Lower leg skin (tissue), 4 donors: ENCODE results near the gene UBAP1L. TPM values are rescaled to one million over a fixed set of nuclear protein-coding genes. Genes with fewer than 3 reads are reported as not detected.
A peak's percentile ranks its signal among the peaks of the same experiment; 100 is the strongest.

Experiments
- DNase-seq, 2 donors: peaks; one replicate each; pipeline ENCODE4 v3.0.0-alpha.2; 2019; ENCODE audit warnings: low spot score in 2 of 2
- H3K4me3 ChIP-seq: fragments of 200-600 bp; sonication (generic); 2 replicates; pipeline ENCODE4 v1.5.1; 2017; ENCODE audit warnings: mild to moderate bottlenecking, low read depth; ENCODE audit not compliant: poor library complexity, severe bottlenecking
- CTCF ChIP-seq, 3 donors: fragments of 450-650 bp; IDR thresholded peaks; one replicate each; pipeline ENCODE4 v1.5.1; 2016; ENCODE audit warnings: antibody characterized with exemption in 3 of 3, mild to moderate bottlenecking in 3 of 3, moderate library complexity in 2 of 3
- POLR2A ChIP-seq, 2 donors: fragments of 450-650 bp; IDR thresholded peaks; one replicate each; pipeline ENCODE4 v1.6.1; 2016 to 2017; ENCODE audit warnings: antibody characterized with exemption in 2 of 2, mild to moderate bottlenecking in 1 of 2, moderate library complexity in 1 of 2
- WGBS, 2 donors: methylation state at CpG; one replicate each; pipeline ENCODE4 v1.1.5; 2018; 5-methylcytosine and 5-hydroxymethylcytosine counted together
- intact Hi-C: fragments of 100-400 bp; cut with DNase I; formaldehyde crosslinking; loops from one replicate; pipeline ENCODE4 v1.15.0; 2023; ENCODE audit warnings: low total_unique reads
- total RNA-seq, 4 donors: library from RNA; depleted of rRNA; stranded (reverse); fragments of >200 nt; gene quantifications; one replicate each; pipeline ENCODE4 v1.1.0, GENCODE V29; 2016

Gene UBAP1L
- total RNA-seq, 4 donors from 2014 or later, result 1.7 to 3.3 (median 3.0) TPM

DNA sequence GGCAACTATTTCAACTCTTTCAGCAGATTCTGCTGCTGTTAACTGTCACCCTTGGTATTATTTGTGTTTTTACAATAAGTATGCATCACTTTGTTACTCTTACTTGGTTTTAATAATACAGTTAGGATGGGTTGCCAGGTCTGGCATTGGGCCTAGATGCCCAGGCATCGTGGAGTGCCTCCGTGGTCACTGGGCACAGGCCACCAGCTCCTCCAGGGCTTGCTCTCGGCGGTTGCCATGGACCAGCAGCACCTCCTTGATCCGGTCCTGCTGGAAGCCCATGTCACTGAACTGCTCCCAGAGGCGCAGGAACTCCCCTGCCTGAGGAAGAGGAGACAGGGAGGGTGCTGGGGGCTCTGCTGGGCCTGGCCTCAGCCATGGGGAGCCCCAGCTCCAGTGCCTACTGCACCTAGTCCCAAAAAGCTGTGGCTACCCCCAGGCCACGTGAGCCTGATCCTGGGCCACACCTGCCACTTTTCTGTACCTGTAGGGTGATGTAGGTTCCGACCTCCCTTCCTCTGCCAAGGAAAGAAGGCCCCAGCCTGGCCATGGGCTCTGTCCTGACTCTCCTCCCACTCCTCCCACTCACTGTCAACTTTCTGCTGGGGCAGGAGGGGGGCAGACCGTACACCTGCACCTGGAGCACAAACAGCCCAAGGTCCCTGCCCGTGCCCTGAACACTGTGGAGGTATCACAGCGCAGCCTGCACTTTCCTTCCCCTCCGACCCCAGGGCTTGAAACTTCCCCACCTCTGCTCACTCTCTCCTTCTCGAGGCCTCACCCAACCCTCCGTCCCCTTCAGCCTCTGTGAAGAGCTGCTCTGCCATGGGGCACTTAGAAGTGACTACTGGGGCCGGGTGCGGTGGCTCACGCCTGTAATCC lies 21.8 kb downstream of the UBAP1L start:
- H3K4me3 ChIP-seq, result no peak overlapping the region
- DNase-seq, result peak in 1 of 2 donors; percentile 54
- 88 to 90% methylated on average over 17 of the region's 17 CpGs for WGBS, 2 donors
- TF ChIP-seq POLR2A (IDR thresholded peaks at IDR 0.05), result no peak
- no peak for TF ChIP-seq CTCF (IDR thresholded peaks at IDR 0.05)
- intact Hi-C loops, result no loop called here

DNA sequence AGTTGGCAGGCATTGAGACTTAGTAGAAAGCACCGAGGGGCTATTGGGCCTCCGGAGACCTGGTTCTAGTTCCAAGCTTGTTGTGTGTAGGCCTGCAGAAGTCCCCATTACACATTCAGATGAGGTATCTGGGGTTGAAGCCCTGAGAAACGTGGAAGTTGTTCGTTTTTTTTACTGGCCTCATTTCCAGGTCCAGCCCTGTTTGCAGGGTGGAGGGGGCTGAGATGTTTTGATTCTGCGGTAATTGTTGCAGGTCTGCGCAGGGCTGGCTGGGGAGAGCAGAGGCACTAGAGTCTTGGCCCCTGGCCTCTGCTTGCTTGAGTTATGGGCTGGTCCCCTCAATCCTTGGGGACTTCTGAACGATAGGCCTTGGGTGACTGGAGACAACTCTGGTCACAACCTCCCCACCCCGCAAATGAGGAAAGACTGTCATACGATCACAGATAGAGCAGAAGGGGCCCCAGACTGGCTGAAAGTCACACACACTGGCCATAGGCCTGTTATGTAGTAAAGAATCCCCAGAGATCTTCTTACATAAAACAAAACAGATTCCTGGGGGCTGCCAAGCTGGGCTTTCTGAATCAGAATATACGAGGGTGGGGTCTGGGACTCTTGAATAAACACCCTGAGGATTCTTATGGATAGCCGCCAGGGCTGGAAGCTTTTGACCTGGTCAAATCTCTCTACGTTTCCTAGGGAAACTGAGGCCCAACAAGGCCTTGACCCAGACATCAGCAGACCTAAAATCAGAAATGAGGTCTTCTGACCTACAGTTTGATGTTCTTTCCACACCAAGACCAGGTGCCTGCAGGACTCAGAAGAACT lies 22.8 kb downstream of the UBAP1L start:
- peak in 1 of 2 donors; percentile 75 for DNase-seq
- intact Hi-C loops, result no loop called here
- no peak overlapping the region for H3K4me3 ChIP-seq
- WGBS, 2 donors, result 68 to 71% methylated on average over 12 of the region's 12 CpGs
- TF ChIP-seq CTCF (IDR thresholded peaks at IDR 0.05), result no peak
- TF ChIP-seq POLR2A (IDR thresholded peaks at IDR 0.05), result no peak

GRCh38 chr15:65089206-65089824 lies 25.7 kb downstream of the UBAP1L start:
- intact Hi-C loops, result no loop called here
- WGBS, 2 donors, result 78 to 85% methylated on average over 5 of the region's 5 CpGs
- no peak for DNase-seq
- H3K4me3 ChIP-seq, result no peak overlapping the region
- TF ChIP-seq CTCF (IDR thresholded peaks at IDR 0.05) (no peak), POLR2A (IDR thresholded peaks at IDR 0.05) (no peak)

DNA sequence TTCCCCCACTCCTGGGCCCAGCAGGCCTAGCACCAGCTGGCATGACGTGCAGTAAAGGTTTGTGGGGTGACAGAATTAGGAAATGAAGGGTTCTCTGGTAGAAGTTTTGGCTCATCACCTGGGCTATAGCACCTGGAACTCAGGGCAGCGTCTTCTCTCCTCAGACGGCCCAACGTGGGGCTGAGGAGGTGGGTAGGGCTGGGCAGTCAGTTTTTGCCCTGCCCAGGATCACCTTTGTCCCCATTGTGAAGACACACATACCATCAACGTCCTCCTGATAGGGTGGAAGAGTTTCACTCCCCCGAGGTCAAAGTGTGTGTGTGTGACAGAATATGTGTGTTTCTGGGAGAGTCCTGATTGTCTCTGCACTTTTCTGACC lies 26.4 kb downstream of the UBAP1L start:
- H3K4me3 ChIP-seq, result no peak overlapping the region
- DNase-seq, result no peak
- intact Hi-C loops, result no loop called here
- no peak for TF ChIP-seq POLR2A (IDR thresholded peaks at IDR 0.05)
- TF ChIP-seq CTCF (IDR thresholded peaks at IDR 0.05), result no peak
- 46 to 69% methylated on average over 6 of the region's 6 CpGs for WGBS, 2 donors

- no peak overlapping the region for H3K4me3 ChIP-seq
- TF ChIP-seq CTCF (IDR thresholded peaks at IDR 0.05) (no peak), POLR2A (IDR thresholded peaks at IDR 0.05) (no peak)
- intact Hi-C loops, result no loop called here
- no peak for DNase-seq
- 29 to 40% methylated on average over 12 to 13 of the region's 13 CpGs for WGBS, 2 donors
Measured at GRCh38 chr15:65087873-65088642, 26.9 kb downstream of the UBAP1L start.
